HG02938 (cell line): ENCODE measurements around the gene SLC41A3.
"Not testable (repeated sequence)": the region's sequence is repeated elsewhere in the genome, so short reads cannot be mapped to it uniquely, and the experiment has no call there.

ENCODE experiments used
- ATAC-seq: cut with Tn5 transposase; IDR thresholded peaks from one replicate; pipeline ENCODE4 v1.9.1; 2021; ENCODE audit warnings: mild to moderate bottlenecking, moderate library complexity; ENCODE audit not compliant: unreplicated experiment

SLC41A3 gene

GRCh38 chr3:126013751-126014156, 70.2 kb downstream of the SLC41A3 start:
- no peak for ATAC-seq

- no peak for ATAC-seq
These were observed 74.7 kb downstream of the SLC41A3 start for GRCh38 chr3:126009181-126009580.

DNA sequence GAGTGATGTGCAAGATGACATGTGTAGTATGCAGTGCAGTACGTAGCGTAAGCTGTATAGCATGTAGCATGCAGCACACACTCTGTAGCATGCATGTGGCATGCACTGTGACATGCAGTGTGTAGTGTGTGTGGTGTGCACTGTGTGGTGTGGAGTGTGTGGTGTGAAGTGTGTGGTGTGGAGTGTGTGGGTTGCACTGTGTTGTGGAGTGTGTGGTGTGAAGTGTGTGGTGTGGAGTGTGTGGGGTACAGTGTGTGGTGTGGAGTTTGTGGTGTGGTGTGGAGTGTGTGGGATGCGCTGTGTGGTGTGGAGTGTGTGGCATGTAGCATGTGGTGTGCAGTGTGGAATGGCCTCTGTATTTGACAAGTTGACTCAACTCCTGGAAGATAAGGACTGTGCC, 75.7 kb downstream of the SLC41A3 start:
- ATAC-seq, result no peak

GRCh38 chr3:126005951-126006350, 78.0 kb downstream of the SLC41A3 start:
- ATAC-seq, result no peak

DNA sequence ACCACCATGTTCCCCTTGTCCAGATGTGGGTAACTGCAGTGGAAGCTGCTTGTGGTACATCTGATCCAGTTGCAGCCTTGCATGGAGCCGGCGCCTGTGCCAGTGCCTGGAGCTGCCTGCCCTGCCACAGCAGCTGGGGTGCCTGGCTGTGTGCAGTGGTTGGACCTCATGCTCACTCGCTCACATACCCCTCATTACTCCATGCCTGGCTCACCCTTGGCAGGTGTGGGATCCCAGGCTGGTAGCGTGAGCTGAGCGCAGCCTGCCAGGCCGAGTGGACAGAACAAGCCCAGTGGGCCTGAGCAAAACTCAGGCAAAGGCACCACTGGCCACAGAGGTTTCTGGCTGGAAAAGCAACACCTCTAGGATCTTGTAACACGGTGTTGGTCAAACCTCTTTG, 79.2 kb downstream of the SLC41A3 start:
- no peak for ATAC-seq

- ATAC-seq, result no peak
These were observed 79.7 kb downstream of the SLC41A3 start for GRCh38 chr3:126004217-126004616.

DNA sequence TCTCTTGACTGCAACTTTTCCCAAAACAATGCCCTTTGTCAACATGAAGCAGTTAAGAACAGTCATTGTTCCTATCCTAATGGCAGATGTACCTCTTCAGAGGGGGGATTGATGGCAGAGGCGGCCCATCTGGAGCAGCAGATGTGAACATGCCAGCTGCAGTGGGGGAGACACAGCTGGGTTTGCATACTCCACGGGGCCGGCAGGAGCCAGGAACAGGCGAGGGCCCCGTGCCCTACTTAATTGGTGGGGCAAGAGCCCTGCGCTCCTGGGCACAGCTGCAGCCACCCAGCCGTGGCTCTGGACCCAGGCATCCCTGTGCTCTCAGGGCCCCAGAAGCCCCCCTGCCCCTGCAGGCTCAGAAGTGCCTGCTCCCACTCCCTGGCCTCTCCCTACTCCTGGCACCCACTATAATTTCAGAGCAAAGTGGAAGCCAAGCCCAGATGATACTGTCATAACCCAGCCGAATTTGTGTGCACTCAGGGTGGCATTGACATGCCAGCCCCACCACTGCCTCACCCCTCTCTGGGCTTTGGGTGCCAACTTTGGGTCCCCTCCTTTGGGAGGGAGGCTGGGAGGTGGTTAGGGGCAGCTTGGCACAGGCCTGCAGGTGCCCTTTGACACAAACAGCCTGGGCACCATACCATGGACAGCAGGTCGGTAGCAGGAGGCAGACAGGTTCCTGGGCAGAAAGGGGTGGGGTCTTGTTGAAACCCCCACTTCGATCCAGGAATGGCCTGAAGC, 80.3 kb downstream of the SLC41A3 start:
- no peak for ATAC-seq

- no peak for ATAC-seq
These were observed 81.7 kb downstream of the SLC41A3 start for GRCh38 chr3:126002189-126002588.

DNA sequence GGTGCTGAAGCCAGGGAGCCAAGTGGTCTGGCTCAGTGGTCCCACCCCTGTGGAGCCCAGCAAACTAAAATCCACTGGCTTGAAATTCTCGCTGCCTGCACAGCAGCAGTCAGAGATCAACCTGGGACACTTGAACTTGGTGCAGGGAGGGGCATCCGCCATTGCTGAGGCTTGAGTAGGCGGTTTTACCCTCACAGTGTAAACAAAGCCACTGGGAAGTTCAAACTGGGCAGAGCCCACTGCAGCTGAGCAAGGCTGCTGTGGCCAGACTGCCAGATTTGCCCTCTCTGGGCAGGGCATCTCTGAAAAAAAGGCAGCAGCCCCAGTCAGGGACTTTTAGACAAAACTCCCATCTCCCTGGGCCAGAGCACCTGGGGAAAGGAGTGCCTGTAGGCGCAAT, 87.2 kb downstream of the SLC41A3 start:
- ATAC-seq, result not testable (repeated sequence)

GRCh38 chr3:125990253-125990970, 93.5 kb downstream of the SLC41A3 start:
- ATAC-seq, result no peak

DNA sequence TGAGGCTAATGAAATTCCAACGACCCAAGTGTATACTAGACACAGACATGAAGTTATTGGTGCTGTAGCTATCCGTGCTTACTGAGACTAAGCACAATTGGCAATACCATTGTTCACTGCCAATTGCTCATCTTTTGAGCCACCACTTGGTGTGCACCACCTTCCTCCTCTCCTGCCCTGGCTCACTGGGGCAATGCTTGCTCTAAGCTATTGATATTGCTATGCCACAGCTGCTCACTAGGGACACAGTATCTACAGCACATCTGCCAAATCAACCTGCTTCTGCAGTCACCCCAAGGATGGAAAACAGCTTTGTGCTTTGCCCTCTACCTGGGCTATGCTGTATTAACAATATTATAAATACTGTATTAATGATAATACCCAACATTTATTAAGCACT, 99.0 kb downstream of the SLC41A3 start:
- not testable (repeated sequence) for ATAC-seq

DNA sequence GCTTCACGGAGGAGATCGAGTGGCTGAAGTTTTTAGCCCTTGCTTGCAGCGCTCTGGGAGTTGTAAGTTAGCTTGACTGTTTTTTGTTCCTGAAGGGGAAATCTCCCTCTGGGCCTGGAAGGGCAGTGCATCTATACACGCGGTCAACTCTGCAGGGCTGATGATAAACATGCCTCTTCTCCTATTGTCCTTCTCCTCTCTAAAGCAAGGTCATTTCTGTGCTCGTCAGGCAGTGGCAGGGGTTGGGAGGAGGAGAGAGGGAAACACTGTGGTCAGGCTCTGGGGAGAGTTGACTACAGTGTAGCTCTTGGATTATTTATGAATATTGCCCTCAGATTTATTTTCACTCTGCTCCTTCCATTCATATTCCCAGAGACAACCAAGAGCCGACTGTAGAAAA, 106.8 kb downstream of the SLC41A3 start:
- ATAC-seq, result not testable (repeated sequence)

DNA sequence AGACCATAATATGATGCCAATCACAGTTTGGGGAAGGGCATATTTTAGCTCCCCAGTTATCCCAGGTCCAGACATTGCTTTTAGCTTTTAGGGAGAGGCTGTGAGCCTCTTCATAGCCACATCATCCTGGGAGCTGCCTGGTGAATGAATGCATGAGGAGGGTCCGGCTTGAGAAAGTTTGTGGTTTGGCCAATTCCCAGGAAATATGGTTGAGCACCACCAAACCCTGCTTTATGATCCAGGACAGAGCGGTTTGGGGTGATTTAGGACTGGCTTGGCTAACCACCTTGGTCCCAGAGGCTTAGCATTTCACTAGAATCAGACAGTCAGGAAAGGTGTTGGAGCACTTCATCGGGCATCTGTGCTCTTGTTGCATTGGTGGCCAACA, 107.9 kb downstream of the SLC41A3 start:
- not testable (repeated sequence) for ATAC-seq

DNA sequence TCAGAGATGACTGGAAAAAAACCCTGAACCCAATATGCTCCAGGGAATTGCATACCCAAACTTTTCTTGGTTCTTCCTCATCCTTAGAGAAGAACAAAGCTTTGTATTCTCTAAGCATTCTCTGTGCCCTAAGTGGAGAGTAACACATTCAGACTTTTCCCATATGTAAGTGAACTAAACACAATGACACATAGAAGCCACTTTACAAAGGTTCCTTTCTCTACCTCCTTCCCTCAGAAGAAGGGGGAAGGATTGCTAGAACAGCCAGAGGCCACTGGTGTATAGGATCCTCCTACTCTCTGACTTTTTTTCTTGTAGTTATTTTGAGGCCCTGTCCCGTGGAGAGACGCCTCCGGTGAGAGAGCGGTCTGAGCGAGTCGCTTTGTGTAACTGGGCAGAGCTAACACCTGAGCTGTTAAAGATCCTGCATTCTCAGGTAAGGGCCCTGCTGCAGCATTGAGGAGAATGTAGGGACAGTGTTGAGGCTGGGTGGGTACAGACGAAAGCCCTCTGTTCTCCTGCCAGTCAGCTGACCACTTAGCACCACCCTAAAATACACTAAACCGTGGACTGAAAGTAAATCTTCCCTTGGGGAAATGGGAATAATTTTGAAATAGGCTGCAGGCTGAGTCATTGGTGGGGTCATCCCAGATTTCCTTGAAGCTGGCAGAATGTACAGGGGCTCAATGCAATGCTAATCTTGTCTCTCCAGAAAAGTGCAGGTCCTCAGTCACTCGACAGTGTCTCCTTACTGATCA, 108.5 kb downstream of the SLC41A3 start:
- not testable (repeated sequence) for ATAC-seq

GRCh38 chr3:125971997-125972944, 111.7 kb downstream of the SLC41A3 start:
- peak; percentile 58 for ATAC-seq

DNA sequence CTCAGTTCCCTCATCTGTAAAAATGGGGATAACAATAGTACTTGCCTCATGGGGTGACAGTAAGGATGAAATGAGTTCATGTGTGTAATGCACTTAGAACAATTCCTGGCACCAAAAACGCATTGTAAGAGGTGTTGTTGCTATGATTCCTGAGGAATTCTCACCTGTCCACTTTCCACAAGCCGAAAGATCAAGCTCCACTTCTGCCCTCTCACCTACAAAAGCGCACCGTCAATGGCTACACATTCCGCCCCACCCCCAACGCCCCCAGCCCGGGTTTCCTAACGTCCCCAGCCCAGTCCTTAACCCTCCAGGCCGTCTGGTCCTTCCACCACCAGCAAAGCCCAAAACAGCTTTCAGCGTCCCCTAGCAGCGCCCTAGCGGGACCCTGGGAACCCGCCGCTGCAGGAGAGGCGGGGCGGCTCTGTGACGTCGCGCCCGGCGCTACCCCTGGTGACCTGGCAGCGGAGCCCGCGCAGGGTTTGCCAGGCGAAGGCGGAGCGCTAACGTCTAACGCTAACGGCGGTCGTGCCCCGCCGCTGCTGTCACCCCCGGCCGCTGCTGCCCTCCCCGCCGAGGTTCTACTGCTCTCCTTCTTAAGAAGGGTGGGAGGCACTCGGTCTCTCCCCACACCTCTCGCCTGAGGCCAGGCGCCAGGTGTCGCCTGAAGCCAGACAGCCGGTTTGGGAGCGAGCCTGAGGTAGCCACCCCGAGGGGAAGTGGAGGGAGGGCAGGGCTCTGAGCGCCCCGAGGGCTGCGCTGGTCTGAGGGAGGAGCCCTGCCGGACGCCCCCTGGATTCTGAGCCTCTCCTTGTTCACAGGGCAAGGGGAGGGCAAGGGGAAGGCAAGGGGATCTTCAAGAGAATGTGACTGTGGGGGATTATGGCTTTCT, 115.0 kb downstream of the SLC41A3 start, which contains the start of gene ROPN1B:
ROPN1B (plus strand) TSS at position 478 of the 892 bp plus-strand sequence. CDS start 2,877 bp downstream, outside the sequence.
- ATAC-seq, result not testable (repeated sequence)

DNA sequence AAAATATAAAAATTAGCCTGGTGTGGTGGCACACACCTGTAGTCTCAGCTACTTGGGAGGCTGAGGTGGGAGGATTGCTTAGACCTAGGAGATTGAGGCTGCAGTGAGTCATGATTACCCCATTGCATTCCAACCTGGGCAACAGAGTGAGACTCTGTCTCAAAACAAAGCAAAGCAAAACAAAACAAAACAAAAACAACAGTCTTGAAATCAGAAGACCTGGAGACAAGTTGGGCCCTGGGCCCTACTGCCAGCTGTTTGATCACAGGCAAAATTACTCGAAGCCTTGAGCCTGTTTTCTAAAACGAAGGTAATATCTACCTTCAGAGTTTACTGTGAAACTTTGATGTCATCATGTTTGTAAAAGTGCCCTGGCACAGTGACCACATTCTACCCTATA, 115.8 kb downstream of the SLC41A3 start:
- not testable (repeated sequence) for ATAC-seq

DNA sequence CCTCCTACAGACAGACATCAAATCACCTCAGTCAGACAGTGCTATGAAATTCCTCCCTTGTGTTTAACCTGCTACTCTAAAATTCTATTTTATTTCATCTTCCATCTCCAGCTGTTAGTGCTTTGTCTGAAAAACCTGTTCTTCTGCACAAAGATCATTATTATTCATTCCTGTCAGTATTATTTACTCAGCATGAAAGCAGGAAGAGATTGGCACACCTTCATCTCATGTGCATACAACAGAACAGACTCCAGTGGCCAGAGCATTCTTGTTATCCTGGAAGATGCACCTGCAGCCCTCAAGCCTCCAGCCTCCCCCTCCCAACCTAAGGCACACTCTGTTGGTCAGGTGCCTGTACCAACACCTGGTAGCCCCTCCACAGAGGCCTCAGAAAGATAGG, 116.8 kb downstream of the SLC41A3 start:
- ATAC-seq, result no peak

DNA sequence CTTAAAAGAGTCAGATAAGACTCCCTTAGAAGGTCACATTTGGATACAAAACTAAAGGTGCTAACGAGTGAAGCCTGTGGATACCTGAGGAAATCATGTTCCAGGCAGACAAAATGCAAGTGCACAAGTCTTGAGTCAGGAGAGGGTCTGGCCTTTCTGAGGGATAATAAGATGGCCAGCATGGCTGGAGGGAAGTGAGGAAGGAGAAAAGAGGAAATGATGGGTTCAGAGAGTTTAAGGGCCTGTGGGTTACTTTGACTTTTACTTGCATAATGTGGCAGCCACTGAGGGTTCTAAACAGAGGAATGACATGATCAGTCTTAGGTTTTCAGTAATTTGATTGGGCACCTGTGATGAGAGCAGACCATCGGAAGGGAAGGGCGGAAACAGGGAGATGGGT, 118.4 kb downstream of the SLC41A3 start:
- ATAC-seq, result no peak
